Measurements from ENCODE around the gene SMCO3. TPM values are rescaled to one million over a fixed set of nuclear protein-coding genes. Genes with fewer than 3 reads are reported as not detected.
A peak's percentile ranks its signal among the peaks of the same experiment; 100 is the strongest.

The SMCO3 gene
- polyA plus RNA-seq (ENCODE audit: insufficient read length in 10 of 10), result under 1 TPM; 0.08 to 0.42 (median 0.19) TPM
- long read RNA-seq, donor 1, result 0 reads
- long read RNA-seq, donor 2, result 0 reads
- long read RNA-seq, donor 3, result 0 reads
- long read RNA-seq, donor 4, result 0 reads
- long read RNA-seq, donor 5, result 0 reads
- long read RNA-seq, donor 6, result 0 reads
- long read RNA-seq, donor 7, result 0 reads
- long read RNA-seq, donor 8, result 0 reads
- long read RNA-seq, donor 9, result 0 reads

DNA sequence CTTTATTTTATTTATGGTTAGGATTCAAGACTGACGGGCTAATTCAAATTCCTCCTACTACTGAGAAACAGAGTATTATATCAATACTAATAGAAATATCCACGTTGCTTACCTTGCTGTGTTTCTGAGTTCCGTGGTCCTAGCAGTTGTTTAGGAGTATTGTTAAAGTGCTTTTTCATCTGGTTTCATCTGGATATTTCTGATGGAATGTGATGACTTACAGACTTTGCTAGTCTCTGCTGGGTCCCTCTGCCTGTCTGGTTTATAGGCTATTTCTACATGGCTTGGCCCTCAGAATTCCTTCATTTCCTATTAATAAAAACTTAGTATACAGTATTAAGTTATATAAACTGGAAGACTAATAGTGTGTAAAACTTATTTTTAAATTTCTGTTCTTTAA lies at the start of gene SMCO3:
TSS of gene SMCO3 (minus strand) at position 169 of the 400 bp plus-strand sequence. CDS start 7,502 bp downstream, outside the sequence.
- no peak for DNase-seq

DNA sequence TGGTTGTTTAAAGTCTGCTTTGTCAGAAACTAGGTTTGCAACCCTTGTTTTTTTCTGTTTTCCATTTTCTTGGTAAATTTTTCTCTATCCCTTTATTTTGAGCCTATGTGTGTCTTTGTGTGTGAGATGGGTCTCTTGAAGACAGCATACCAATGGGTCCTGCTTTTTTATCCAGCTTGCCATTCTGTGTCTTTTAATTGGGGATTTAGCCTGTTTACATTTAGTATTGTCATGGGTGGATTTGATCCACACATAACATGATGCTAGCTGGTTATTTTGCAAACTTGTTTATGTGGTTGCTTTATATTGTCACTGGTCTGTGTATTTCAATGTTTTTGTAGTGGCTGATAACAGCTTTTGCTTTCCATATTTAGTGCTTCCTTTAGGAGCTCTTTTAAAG lies 46.5 kb upstream of the SMCO3 start:
- no peak for DNase-seq

DNA sequence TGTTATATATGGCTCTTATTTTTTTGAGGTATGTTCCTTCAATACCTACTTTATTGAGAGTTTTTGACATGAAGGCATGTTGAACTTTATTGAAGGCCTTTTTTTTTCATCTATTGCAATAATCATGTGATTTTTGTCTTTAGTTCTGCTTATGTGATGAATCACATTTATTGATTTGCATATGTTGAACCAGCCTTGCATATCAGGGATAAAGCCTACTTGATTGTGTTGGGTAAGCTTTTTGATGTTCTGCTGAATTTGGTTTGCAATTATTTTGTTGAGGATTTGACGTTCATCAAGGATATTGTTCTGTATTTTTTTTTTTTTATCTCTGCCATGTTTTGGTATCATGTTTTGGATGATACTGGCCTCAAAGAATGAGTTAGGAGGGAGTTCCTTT lies 44.5 kb upstream of the SMCO3 start:
- no peak for DNase-seq

DNA sequence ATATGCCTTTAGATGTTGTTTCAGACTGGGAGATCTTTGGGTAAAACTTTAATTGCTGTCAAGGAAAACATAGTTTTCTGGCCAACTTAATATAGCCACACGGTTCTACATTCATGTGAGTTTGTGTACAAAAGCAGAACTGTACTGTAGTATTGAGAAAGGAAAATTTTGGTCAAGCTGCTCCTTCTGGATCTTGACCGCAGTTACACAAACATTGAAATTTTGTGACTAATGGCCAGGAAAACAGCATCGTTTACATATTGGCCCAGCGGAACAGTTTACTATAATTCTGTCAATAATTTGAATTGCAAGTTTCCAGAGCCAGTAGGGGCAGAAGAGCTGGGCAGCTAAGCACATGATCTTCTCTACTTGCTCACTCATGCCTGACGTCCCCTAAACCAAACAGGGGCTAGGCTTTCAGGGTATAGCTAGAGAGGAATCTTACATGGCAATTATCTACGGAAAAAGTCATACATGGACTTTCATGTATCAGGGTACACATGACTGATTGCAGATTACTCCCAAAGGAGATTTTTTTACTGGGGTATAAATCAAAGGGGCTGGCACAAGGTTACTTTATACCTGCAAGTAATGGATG lies 40.7 kb upstream of the SMCO3 start:
- DNase-seq, result peak; percentile 43 to 72 (median 47)

DNA sequence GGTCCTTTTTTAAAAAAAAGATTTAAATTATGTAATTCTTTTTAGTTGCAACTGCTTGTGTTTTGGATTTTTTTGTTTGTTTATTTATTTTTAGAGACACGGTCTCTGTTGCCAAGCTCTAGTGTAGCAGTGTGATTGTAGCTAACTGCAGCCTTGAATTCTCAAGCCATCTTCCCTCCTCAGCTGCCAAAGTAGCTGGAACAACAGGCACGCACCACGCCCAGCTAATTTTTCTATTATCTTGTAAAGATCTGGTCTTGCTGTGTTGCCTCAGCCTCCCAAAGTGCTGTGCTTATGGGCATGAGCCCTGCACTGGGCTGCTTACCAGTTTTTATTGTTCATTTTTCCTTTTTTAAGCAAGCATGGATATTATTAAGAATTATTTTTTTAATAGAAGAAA lies 40.0 kb upstream of the SMCO3 start:
- peak; percentile 73 to 87 (median 76) for DNase-seq

DNA sequence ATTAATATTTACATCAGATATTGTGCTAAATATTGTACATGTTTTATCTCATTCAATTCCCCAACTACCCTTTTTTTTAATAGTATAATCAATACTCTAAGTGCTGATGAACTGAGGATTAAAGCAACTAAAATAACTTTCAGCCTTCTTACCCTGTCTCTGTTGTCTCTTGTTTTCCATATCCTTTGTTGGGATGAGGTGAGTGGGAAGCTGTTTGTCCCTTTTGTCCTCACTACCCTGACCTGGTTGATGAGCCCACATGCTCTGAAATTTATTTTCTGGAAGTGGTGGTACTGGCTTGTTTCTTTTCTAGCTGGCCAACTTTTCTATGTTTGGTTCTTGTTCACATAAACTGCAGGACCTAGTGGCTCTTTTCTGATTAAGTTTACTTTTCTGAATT lies 38.9 kb upstream of the SMCO3 start:
- no peak for DNase-seq

DNA sequence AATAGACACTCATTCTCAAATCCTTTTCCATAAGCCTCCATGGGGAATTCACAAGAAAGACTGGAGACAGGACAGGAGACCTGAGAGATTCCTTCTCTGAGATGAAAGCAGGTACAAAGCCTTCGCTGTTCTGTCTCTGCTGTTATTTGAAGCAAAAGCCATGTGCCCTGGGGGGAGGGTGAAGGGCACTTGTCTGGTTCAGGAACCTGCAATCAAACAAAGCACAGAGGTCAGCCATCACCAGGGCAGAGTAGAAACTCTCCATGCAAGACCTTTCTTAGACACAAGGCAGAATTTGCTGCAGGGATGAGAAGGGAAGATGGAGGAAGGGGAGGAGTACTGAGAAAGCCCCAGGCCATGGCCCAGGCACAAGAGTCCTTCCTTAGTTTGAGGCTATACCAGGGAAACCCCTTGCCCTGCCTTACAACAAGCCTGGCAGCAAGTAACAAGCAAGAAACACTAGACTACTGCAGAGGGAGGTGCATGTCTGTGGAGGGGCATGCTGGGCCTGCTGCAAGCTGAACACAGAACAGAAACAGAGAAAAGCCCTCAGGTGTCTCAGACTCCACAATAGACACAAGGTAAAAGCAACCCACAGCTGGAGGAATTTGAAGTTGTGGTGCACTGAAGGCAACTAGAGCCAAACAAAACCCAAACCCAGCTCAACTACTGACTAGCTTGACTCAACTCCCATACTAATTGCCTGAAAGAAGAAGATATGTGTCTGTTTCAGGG lies 37.1 kb upstream of the SMCO3 start:
- DNase-seq, result no peak

DNA sequence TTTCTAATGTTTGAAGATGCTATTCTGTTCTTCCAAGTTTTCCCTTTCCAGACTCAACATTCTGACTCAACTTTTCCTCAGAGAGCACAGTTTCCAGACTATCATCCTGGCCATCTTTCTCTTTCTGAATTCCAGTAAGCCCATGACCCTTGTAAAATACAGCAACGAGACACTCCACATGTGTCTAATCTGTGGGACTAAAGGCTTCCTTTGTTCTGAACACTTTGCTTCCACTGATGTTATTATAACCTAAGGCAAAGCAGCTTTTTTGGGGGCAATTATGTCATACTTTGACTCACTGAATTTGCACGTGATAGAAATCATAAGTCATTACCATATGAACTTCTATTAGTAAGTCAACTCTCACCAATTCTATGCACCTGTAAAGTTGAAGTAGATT lies 35.7 kb upstream of the SMCO3 start:
- DNase-seq, result peak; percentile 78 to 89 (median 84)

DNA sequence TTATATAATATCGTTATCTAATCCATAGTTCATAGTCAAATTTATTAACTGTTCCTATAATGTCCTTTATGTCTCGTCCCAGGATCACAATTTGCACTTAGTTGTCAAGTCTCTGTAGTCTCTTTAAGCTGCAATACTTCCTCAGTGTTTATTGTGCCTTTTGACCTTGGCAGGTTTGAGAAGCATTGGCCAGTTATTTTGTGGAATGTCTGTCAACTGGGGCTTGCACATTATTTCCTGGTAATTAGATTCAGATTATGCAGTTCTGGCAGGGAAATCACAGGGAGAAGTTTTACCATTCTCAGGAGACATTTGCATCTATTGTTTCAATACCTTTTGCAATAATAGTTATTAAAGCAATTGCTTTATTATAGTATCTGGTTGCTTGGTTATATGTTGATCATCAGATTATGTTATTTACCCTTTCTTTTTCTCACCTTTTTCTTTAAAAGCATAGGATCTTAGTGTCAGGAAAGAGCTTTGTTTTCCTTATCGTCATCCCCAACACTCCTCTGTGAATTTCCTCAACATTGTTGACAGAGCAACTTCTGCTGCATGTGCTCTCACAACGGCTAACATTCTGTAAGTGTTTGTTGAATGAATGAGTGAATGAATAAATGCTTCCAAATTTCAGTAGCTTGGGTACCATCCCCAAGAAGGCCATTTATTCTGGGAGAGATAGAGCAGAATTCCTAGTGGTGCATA lies 33.0 kb upstream of the SMCO3 start:
- DNase-seq, result peak in 1 of 3 donors; percentile 58

DNA sequence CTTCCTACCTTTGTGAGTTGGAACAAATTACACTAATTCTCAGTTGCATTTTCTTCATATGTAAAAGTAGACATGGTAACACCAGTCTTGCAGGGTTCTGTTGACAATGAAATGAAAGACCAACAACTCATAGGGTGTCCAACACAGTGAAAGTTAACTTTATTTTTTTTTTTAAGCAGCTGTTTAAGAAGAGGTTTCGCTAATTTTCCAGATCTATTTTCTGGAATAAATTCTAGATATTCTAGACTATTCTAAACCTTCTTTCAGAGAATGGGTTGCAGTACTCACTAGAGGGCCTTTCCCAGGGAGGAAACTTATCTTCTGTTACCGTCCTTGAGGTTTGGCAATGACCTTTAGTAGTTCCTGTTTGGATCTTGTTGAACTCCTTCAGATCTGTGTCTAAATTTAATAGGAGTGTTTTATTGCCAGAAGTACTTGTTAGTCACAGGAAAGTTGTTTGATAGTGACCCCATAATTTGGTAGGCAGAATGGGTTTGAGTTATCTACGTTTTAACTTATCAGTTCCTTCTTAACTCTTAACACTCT lies 32.1 kb upstream of the SMCO3 start:
- DNase-seq, result peak in 1 of 3 donors; percentile 28

DNA sequence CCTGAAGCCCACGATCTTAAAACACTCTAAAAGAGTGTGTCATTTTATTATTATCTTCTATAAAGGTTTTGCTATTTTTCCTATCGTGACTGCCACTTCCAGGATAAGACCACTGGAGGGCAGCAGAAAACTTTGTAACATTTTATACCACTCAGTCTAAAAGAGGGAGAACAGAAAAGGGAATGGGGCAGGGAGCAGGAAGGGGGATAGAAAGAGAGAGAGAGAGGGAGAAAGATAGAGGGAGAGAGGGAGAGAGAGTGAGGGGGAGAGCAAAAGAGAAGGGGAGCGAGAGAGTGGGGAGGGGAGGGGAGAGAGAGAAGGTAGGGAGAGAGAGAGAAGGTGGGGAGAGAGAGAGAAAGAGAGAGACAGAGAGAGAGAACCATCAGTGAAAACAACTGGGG lies 31.4 kb upstream of the SMCO3 start:
- peak; percentile 62 to 80 (median 73) for DNase-seq

DNA sequence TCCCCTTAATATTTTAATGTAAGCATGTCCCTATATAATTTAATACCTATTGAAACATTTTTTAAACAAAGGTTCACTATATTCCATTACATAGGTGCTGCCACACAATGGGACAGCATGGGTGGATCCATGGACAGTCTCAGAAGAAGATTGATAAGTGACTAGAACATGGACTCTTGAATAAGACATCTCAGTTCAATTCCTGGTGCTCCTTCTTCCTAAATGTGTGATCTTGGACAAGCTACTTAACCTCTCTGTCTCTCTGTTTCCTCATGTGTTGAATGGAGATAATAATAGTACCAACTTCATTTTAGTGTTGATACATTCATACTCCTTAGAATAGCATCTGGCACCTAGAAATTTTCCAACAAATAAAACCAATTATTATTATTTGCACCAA lies 30.4 kb upstream of the SMCO3 start:
- DNase-seq, result no peak

DNA sequence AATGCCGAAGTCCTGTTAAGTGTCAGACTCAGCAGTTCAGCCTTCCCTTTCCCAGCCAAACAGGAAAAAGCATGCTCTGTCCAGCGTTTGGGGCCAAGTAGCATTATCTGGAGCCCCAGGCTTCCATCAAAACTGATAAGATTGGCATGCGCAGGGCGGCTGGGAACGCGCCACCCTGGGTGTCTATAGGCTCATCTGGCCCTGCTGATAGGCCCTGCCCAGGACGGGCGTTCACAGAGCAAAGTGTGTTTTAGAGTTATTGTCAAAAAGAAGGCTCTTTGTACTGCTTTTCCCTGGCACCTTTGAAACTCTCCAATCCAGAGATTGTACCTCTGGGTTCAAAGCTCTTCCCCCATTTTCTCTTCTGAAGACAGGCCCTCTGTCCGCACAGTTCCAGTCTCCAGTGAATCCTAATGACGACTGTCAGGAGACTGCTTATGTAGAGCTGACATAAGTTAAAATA lies 29.5 kb upstream of the SMCO3 start, which contains the start of gene ART4:
TSS of gene ART4 (minus strand) at position 102 of the 463 bp plus-strand sequence. CDS start 413 bp downstream, outside the sequence.
- DNase-seq, result no peak

DNA sequence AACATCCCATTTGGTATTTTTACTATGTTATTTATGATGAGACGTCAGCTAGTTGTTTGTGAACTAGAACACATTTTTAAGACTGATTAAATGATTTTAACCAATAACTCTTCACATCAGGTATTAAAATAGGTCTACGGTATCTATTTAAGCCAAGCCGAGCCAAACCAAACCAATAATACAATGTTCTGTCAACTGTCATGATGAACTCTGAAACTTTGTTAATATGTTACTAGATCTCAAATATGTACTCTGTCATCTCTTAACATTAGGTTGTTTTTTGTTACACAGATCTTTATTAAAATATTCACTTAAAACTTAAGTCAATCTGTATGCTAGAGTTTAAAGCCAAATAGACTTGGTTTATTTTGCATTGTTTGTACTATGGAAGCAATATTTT lies 28.3 kb upstream of the SMCO3 start:
- DNase-seq, result peak in 1 of 3 donors; percentile 29

DNA sequence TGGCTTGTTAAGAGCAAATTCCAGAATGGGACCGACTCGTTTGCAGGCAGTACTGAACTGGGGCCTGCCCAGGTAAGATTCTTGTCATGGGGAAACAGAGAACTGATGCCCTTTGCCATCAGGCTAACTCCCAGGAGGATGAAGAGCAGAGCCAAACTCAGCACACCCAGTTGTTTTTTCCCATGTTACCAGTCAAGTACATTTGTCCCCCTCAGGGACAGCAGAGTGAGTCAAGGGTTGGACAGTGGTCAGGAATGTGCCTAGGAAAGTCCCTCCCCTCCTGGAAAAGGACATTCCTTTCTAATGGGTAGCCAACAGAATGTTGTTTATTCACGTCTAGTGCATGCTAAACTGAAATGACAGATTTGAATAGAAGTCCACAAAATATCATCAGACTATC lies 27.8 kb upstream of the SMCO3 start:
- DNase-seq, result peak in 2 of 3 donors; percentile 39 to 57

DNA sequence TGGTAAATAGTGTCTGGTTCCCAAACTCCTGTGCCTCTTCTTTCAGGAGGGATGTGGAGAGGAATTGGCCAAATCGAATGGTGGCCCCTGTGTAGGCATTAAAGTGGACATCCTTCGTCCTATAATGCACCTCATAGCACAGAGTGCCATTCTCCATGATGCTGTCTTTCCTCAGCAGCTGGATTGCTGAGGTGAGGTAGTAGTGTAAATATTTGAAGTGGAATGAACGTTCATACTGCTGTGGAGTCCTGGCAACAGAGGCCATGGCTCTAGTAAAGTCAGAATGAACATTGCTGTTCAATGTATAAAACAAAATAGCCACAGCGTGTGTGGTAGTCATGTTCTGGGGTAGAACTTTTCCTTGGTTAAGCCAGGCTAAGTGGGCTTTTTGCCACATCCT lies 26.6 kb upstream of the SMCO3 start:
- DNase-seq, result no peak

DNA sequence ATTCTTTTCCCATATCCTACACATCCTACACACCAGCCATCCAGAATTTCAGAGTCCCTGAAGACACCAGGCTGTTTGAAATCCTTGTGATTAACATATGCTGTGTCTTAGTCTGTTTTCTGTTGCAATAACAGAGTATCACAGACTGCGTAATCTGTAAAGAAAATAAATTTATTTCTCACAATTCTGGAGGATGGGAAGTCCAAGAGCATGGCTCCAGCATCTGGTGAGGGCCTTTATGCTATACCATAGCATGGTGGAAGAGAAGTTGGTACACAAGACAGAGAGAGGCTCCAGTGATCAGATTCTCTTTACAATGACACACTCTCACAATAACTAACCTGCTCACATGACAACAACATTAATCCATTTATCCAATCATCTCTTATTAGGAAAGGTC lies 25.3 kb upstream of the SMCO3 start:
- no peak for DNase-seq

DNA sequence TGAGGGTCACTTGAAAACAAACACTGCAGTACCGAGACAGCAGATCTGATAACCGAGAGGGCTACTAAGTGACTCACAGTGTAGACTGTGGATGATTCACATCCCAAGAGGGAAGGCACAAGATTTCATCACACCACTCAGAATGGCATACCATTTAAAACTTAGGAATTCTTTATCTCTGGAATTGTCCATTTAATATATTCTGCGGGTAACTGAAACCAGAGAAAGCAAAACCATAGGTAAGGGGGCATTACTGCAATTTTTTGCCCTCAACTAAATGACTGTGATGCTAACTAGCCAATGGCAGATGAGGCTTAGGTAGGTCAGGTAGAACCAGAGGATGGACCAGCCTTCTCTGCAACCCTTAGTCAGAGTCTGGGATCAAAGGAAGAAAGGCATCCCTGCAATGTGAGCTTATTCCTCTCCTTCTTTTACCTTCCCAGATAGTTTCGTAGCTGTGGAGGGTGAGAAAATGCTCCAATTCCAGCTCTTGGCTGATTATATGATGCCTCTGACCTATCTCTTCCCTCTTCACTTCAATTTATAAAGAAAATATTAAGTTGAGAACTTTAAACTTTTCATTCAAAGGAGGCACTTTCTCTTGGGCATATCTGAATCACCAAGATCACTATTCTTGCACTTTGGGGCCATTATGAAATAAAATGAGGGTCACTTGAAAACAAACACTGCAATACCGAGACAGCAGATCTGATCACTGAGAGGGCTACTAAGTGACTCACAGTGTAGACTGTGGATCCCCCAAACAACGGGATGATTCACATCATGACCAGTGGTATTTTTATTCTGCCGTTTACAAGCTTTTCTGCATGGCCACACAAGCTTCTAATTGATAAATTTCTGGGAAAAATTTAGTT lies 22.6 kb upstream of the SMCO3 start:
- DNase-seq, result peak in 1 of 3 donors; percentile 49

DNA sequence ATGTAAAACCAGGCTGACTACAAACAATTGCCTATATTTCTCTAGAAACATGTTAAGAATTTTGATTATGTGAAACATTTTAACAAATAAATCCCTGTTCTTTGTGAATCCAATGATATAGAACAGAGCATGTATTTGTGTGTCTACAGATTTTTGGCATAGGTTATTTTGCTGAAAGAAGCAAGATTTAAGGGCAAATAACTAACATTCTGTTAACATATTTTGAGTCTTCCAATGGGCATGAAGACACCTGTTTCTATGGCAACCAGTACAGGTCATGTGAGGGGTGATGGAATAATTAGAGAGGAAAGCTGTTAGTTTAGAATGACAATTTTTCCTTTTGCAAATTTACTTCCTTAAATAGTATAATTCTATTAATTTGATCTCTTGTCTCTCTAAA lies 20.5 kb upstream of the SMCO3 start:
- peak in 1 of 3 donors; percentile 14 for DNase-seq

DNA sequence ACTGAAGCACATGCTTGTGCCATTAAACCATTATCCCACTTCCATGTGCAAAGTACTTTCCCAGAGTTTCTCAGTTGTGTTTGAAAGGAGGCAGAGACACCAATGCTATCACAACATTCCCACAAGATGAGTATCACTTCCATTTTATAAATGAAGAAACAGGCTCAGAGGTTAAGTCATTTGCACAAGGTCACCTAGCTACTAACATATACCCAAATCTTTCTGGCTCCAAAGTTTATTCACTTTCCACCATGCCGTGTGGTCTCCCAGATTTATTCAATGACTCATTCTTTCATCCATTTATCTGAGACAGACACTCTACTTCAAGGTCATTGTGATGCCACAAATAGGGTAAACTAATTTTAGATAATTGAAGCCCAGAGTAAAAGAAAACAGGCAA lies 20.0 kb upstream of the SMCO3 start:
- no peak for DNase-seq

DNA sequence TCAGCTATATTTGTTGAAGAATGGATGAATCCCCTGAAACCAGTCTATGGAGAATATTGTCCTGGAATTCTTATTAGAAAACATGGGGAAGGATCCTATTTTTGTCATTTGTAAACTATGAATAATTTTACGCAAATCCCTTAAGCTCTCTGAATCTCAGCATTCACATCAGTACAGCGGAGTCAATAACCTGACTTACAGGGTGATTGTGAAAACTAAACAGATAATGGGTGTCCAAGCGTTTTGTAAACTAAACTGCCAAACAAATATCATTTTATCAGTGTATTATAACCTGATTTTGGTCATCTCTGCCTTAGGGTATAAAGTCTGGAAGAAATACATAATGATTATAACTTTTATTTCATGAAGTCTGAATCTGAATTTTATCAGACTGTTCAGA lies 19.4 kb upstream of the SMCO3 start:
- no peak for DNase-seq
